GM04504 (cell line): ENCODE data around the gene TTI1.
"Not testable (repeated sequence)": the region's sequence is repeated elsewhere in the genome, so short reads cannot be mapped to it uniquely, and the experiment has no call there.

Experiments used
- DNase-seq: peaks from one replicate; pipeline ENCODE4 v3.0.0-alpha.2; 2012; ENCODE audit warnings: low read depth

TTI1 gene

GRCh38 chr20:37963483-37963882, 69.8 kb downstream of the TTI1 start:
- not testable (repeated sequence) for DNase-seq

GRCh38 chr20:37961066-37961465, 72.2 kb downstream of the TTI1 start:
- DNase-seq = no peak

GRCh38 chr20:37958856-37959520, 74.3 kb downstream of the TTI1 start:
- no peak for DNase-seq

- DNase-seq = no peak
Observed at GRCh38 chr20:37956107-37956585, 77.1 kb downstream of the TTI1 start.

GRCh38 chr20:37955511-37955910, 77.7 kb downstream of the TTI1 start:
- no peak for DNase-seq

- DNase-seq = no peak
Observed at GRCh38 chr20:37954626-37955025, 78.6 kb downstream of the TTI1 start.

GRCh38 chr20:37954190-37954589, 79.1 kb downstream of the TTI1 start:
- no peak for DNase-seq

GRCh38 chr20:37948956-37949355, 84.3 kb downstream of the TTI1 start:
- no peak for DNase-seq

GRCh38 chr20:37947943-37948342, 85.3 kb downstream of the TTI1 start:
- DNase-seq = no peak

- DNase-seq = no peak
Observed at GRCh38 chr20:37946946-37947345, 86.3 kb downstream of the TTI1 start.

- DNase-seq = no peak
Observed at GRCh38 chr20:37945091-37945547, 88.1 kb downstream of the TTI1 start.

GRCh38 chr20:37944456-37944981, 88.7 kb downstream of the TTI1 start:
- DNase-seq = no peak

- no peak for DNase-seq
Observed at GRCh38 chr20:37943501-37944455, 89.5 kb downstream of the TTI1 start.

- DNase-seq = no peak
Observed at GRCh38 chr20:37943033-37943432, 90.2 kb downstream of the TTI1 start.

GRCh38 chr20:37941992-37942391, 91.3 kb downstream of the TTI1 start:
- no peak for DNase-seq

GRCh38 chr20:37941332-37941731, 91.9 kb downstream of the TTI1 start:
- no peak for DNase-seq

- DNase-seq = no peak
Observed at GRCh38 chr20:37940858-37941257, 92.4 kb downstream of the TTI1 start.

GRCh38 chr20:37939701-37940560, 93.3 kb downstream of the TTI1 start:
- no peak for DNase-seq

- no peak for DNase-seq
Observed at GRCh38 chr20:37938954-37939353, 94.3 kb downstream of the TTI1 start.

- DNase-seq = no peak
Observed at GRCh38 chr20:37938181-37938750, 95.0 kb downstream of the TTI1 start.

GRCh38 chr20:37937686-37938085, 95.6 kb downstream of the TTI1 start:
- DNase-seq = no peak
